CD4-positive, CD25-positive, alpha-beta regulatory T cell (primary cell): ENCODE measurements around the gene PPM1G. TPM values are rescaled to one million over a fixed set of nuclear protein-coding genes. Genes with fewer than 3 reads are reported as not detected.

Source experiments
- ATAC-seq, 2 donors: fragments of 150-1000 bp; cut with Tn5 transposase; one replicate each; pipeline ENCODE4 v1.10.0; 2021; ENCODE audit warnings: low read depth in 2 of 2, moderate number of reproducible peaks in 2 of 2, moderate library complexity in 1 of 2
- DNase-seq, 3 donors: peaks; one replicate each; pipeline versions ENCODE4 v3.0.0 to v3.0.0-alpha.2; 2012 to 2022; ENCODE audit warnings: mixed read lengths in 1 of 3
- H3K27ac ChIP-seq: one replicate; pipeline ENCODE4 v1.7.0; 2013; ENCODE audit warnings: mild to moderate bottlenecking, low read length; ENCODE audit not compliant: insufficient read depth, poor library complexity, severe bottlenecking
- H3K27me3 ChIP-seq: one replicate; pipeline ENCODE4 v1.7.0; 2013; ENCODE audit warnings: low read length; ENCODE audit not compliant: control insufficient read depth, insufficient read depth
- H3K36me3 ChIP-seq: one replicate; pipeline ENCODE4 v1.7.0; 2013; ENCODE audit warnings: mild to moderate bottlenecking, low read length, moderate library complexity; ENCODE audit not compliant: control insufficient read depth, insufficient read depth
- H3K4me1 ChIP-seq: 2 replicates; pipeline ENCODE4 v1.7.0; 2013; ENCODE audit warnings: mild to moderate bottlenecking, low read length; ENCODE audit not compliant: insufficient read depth, control insufficient read depth, poor library complexity, severe bottlenecking
- H3K4me3 ChIP-seq: one replicate; pipeline ENCODE4 v1.7.0; 2013; ENCODE audit warnings: low read depth, mild to moderate bottlenecking, low read length, moderate library complexity
- H3K9me3 ChIP-seq, 2 experiments: 1 replicate in 1 of 2; 2 replicates in 1 of 2; pipeline ENCODE4 v1.7.0; 2013; ENCODE audit warnings: low read length in 2 of 2, mild to moderate bottlenecking in 1 of 2, moderate library complexity in 1 of 2; ENCODE audit not compliant: control insufficient read depth in 2 of 2
- H3K27ac Mint-ChIP-seq, 3 donors: one replicate each; pipeline ENCODE4 v1.8.0; 2020 to 2022; ENCODE audit warnings: mild to moderate bottlenecking in 3 of 3, mixed read lengths in 3 of 3, moderate library complexity in 2 of 3
- H3K27me3 Mint-ChIP-seq: one replicate; pipeline ENCODE4 v1.8.0; 2022; ENCODE audit warnings: mild to moderate bottlenecking, mixed read lengths
- H3K36me3 Mint-ChIP-seq: one replicate; pipeline ENCODE4 v1.8.0; 2020; ENCODE audit warnings: mixed read lengths
- H3K4me1 Mint-ChIP-seq, 4 donors: one replicate each; pipeline ENCODE4 v1.8.0; 2020 to 2022; ENCODE audit warnings: mixed read lengths in 4 of 4, mild to moderate bottlenecking in 1 of 4
- H3K4me3 Mint-ChIP-seq, 4 donors: one replicate each; pipeline ENCODE4 v1.8.0; 2020 to 2022; ENCODE audit warnings: mild to moderate bottlenecking in 4 of 4, mixed read lengths in 4 of 4, moderate library complexity in 3 of 4
- H3K9me3 Mint-ChIP-seq, 7 donors: one replicate each; pipeline ENCODE4 v1.8.0; 2020 to 2022; ENCODE audit warnings: mixed read lengths in 7 of 7, mild to moderate bottlenecking in 3 of 7, moderate library complexity in 2 of 7
- polyA plus RNA-seq, 4 donors: library from polyadenylated mRNA; unstranded; fragments of 300-500 nt; fragmentation: Illumina TruSeq; gene quantifications; one replicate each; pipeline ENCODE4 v1.2.3, GENCODE V29; 2021
- total RNA-seq: library from RNA; stranded (reverse); gene quantifications from one replicate; pipeline ENCODE4 v1.2.3, GENCODE V29; 2022

PPM1G gene
- total and polyA plus RNA-seq, 5 donors from 2014 or later = 73.7 to 144 (median 117) TPM

DNA sequence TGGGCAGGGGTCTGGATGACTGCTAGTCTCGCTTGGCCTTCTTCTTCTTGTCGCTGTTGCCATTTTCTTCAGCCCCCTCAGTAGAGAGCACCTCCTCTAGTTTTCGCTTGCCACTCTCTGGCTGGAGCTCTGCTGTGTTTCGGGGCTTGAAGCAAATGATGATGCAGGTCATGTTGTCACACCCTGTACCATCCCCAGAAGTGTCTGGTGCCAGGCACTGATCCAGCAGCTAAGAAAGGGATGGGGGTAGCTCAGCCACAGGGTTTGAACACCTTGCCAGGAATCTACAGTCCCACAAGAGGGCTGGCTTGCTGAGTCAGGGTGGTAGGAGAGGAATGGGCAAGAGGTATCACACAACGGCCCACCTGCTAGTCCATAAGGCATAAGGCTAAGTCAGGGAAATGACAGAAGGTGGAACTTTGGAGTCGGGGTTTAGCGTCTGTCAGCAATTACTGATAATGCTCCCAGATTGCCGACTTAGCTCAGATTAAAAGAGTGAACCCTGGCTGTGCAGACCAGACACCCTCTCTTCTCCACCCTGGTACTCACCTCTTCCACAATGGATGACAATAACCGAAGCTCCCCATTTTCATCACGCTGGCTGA lies 27.7 kb downstream of the PPM1G start:
- peaks cover 28% of the 10 kb centered on the region for H3K36me3 Mint-ChIP-seq
- H3K27ac Mint-ChIP-seq = peak overlapping the region; percentile 32 to 97 (median 93)
- H3K9me3 ChIP-seq = no peaks in the 10 kb centered on the region
- no peaks in the 10 kb centered on the region for H3K9me3 Mint-ChIP-seq
- peaks cover 21% of the 10 kb centered on the region for H3K4me1 ChIP-seq
- H3K4me3 Mint-ChIP-seq = peak overlapping the region; percentile 84 to 95 (median 86)
- H3K4me3 ChIP-seq = no peak overlapping the region
- H3K27me3 Mint-ChIP-seq = no peaks in the 10 kb centered on the region
- peaks cover 12 to 32% (median 23%) of the 10 kb centered on the region in 4 donors for H3K4me1 Mint-ChIP-seq
- H3K27ac ChIP-seq = peak overlapping the region; percentile 88
- no peak for DNase-seq
- no peak for ATAC-seq
- peaks cover 62% of the 10 kb centered on the region for H3K36me3 ChIP-seq
- no peaks in the 10 kb centered on the region for H3K27me3 ChIP-seq

DNA sequence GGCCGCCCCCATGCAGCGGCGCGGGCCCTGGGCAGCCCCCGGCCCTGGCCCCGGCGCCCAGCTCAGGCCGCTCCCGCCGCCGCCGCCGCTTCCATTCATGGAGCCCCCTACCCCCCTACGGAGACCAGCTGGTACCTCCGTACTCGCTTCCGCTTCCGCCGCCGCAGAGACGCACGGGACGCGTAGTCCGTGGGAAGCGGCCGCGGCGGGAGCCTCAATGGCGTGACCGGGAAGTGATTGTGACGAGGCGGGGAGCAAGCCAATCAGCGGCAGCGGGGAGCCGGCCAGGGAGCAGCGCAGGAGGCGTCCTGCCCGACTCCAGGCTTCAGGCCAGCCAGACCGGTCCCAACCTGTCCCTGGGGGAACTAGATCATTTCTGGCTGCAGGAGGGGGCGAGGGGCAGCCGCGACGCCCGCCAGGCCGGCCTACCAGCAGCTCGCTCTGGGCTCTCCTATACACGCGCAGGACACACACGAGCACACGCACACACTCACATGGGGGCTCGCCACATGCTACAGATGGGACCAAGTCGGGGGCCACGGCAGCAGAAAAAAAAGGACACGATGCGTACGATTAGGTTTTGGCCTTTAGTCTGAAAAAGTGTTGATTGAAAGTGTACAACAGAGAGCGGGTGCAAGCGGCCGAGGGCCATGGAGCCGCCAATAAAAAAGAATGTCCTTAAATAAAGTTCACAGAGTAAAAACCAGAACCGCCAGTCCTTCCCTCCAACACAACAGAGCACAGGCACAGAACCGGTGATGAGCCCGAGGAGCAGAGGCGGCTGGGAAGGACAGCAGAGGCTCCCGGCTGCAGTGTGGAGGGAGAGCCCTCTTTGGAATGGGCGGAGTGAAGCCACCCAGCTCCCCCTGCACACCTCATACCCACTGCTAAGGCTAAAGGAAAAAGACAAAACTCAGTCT lies 28.5 kb downstream of the PPM1G start, which contains the start of gene ZNF513:
TSS of gene ZNF513 (minus strand) at position 109 of the 920 bp plus-strand sequence. CDS start 208 bp downstream, outside the sequence.
- Histone ChIP-seq H3K27ac (peak within 1 kb of the TSS; percentile 88), H3K36me3 (peaks cover 64% of the 10 kb centered on the region), H3K9me3 (no peaks in the 10 kb centered on the region), H3K4me3 (peak within 1 kb of the TSS; percentile 67), H3K27me3 (no peaks in the 10 kb centered on the region), H3K4me1 (peaks cover 21% of the 10 kb centered on the region)
- H3K36me3 Mint-ChIP-seq = peaks cover 34% of the 10 kb centered on the region
- H3K27me3 Mint-ChIP-seq = no peaks in the 10 kb centered on the region
- ATAC-seq = peak; percentile 92 to 95
- DNase-seq = peak; percentile 82 to 94 (median 85)
- no peaks in the 10 kb centered on the region for H3K9me3 Mint-ChIP-seq
- H3K4me3 Mint-ChIP-seq = peak within 1 kb of the TSS; percentile 87 to 95 (median 92)
- H3K27ac Mint-ChIP-seq = peak within 1 kb of the TSS; percentile 90 to 97 (median 93)
- peaks cover 11 to 30% (median 23%) of the 10 kb centered on the region in 4 donors for H3K4me1 Mint-ChIP-seq

DNA sequence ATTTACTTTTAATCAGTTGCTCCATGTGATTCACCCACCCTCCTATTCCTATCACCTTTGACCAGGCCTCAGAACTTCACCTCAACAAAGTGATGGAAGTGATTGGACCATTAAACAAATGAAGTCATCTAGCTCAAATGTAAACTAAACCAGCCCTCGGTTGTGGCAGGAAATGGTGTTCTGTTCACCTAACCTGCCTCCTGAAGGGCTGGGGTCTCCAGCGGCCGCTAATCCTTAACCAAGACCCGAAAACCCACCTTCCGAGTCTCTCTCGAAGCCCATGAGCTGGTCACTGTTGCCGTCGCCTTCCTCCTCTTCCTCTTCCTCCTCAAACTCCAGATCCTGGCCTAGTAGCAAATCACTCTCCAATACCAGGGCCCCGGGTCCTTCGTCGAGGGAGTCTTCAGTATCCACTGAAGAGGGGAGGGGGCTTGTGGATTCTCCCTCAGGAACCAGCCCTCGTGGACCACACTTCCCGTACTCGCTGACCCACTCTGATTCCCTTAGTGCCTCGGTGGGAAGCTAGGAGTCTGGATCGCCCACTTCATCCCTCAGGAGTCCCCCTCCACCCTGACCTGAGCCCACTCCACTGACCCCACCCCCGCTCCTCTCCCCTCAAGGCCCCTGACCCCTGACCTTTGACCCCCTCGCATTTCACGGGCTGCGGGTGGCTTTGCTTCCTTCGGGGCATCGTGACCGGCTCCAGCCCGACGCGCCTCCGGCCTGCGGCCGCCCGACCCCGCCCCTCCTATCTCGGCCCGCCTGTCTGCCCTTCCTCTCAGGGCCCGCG lies 29.4 kb downstream of the PPM1G start:
- Mint-ChIP-seq H3K27ac (peak overlapping the region; percentile 88 to 97 (median 93)), H3K36me3 (peaks cover 27% of the 10 kb centered on the region), H3K9me3 (no peaks in the 10 kb centered on the region), H3K4me1 (peaks cover 7 to 27% (median 22%) of the 10 kb centered on the region in 4 donors), H3K4me3 (peak overlapping the region; percentile 87 to 93 (median 92)), H3K27me3 (no peaks in the 10 kb centered on the region)
- H3K27me3 ChIP-seq = no peaks in the 10 kb centered on the region
- ATAC-seq (no peak), DNase-seq (peak; percentile 27 to 69 (median 49))
- H3K9me3 ChIP-seq = no peaks in the 10 kb centered on the region
- peak overlapping the region; percentile 67 for H3K4me3 ChIP-seq
- peaks cover 64% of the 10 kb centered on the region for H3K36me3 ChIP-seq
- H3K27ac ChIP-seq = peak overlapping the region; percentile 88
- H3K4me1 ChIP-seq = peaks cover 21% of the 10 kb centered on the region

DNA sequence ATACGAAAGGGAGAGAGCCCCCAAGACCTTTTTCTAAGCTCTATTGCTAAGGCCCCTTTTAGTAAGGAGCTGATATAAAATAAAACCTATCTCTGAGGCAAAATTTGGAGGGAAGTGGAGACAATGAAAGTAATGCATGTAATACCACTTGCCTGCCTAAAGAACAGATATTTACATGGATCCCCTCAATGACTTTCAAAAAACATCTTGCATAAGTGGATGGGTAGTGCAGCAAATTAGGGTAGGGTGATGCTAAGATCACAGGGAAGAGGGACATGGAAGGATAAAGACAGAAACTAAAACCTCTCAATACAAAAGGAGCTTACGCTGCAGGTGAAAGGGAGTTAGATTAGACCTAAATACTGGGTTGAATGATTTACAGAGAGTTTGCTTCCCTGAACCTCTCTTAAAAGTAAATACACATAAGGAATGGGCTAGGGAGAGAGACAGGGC lies 30.0 kb downstream of the PPM1G start:
- peaks cover 64% of the 10 kb centered on the region for H3K36me3 ChIP-seq
- H3K9me3 ChIP-seq = no peaks in the 10 kb centered on the region
- DNase-seq (no peak), ATAC-seq (no peak)
- H3K27ac Mint-ChIP-seq = peak overlapping the region; percentile 88 to 97 (median 93)
- no peaks in the 10 kb centered on the region for H3K27me3 ChIP-seq
- H3K27me3 Mint-ChIP-seq = no peaks in the 10 kb centered on the region
- H3K4me1 Mint-ChIP-seq = peaks cover 7 to 32% (median 26%) of the 10 kb centered on the region in 4 donors
- peaks cover 29% of the 10 kb centered on the region for H3K36me3 Mint-ChIP-seq
- no peaks in the 10 kb centered on the region for H3K9me3 Mint-ChIP-seq
- H3K27ac ChIP-seq = peak overlapping the region; percentile 88
- H3K4me3 ChIP-seq = peak overlapping the region; percentile 67
- peak overlapping the region; percentile 87 to 93 (median 92) for H3K4me3 Mint-ChIP-seq
- peaks cover 21% of the 10 kb centered on the region for H3K4me1 ChIP-seq

DNA sequence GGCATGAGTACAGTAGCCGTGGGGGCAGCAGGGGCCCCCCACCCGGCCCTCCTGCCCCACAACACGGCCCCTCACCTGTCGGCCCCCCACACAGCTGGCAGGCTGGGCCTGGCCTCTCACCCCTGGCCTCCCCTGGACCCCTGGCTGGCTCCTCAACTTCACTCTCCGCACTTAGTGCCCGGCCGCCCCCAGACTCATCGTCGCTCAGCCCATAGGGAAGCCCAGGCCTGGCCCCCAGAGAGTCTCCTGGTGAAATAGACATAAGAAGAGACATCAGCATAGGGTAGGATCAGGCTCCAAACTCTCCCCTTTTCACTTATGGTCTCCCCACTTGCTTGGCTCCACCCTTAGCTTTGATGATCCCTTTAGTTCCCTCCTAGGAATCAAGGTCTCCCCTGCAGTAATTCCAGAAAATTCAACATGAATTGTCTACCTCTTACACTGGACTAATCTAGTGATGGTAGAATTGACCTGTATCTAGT lies 30.5 kb downstream of the PPM1G start:
- Histone ChIP-seq H3K9me3 (no peaks in the 10 kb centered on the region), H3K4me1 (peaks cover 21% of the 10 kb centered on the region), H3K36me3 (peaks cover 63% of the 10 kb centered on the region), H3K27me3 (no peaks in the 10 kb centered on the region), H3K4me3 (no peak overlapping the region), H3K27ac (peak overlapping the region; percentile 88)
- ATAC-seq = no peak
- peaks cover 23% of the 10 kb centered on the region for H3K36me3 Mint-ChIP-seq
- H3K4me3 Mint-ChIP-seq = peak overlapping the region; percentile 87 to 93 (median 92)
- DNase-seq = no peak
- H3K9me3 Mint-ChIP-seq = no peaks in the 10 kb centered on the region
- H3K27me3 Mint-ChIP-seq = no peaks in the 10 kb centered on the region
- H3K4me1 Mint-ChIP-seq = peaks cover 7 to 34% (median 26%) of the 10 kb centered on the region in 4 donors
- H3K27ac Mint-ChIP-seq = peak overlapping the region; percentile 56 to 93 (median 88)

DNA sequence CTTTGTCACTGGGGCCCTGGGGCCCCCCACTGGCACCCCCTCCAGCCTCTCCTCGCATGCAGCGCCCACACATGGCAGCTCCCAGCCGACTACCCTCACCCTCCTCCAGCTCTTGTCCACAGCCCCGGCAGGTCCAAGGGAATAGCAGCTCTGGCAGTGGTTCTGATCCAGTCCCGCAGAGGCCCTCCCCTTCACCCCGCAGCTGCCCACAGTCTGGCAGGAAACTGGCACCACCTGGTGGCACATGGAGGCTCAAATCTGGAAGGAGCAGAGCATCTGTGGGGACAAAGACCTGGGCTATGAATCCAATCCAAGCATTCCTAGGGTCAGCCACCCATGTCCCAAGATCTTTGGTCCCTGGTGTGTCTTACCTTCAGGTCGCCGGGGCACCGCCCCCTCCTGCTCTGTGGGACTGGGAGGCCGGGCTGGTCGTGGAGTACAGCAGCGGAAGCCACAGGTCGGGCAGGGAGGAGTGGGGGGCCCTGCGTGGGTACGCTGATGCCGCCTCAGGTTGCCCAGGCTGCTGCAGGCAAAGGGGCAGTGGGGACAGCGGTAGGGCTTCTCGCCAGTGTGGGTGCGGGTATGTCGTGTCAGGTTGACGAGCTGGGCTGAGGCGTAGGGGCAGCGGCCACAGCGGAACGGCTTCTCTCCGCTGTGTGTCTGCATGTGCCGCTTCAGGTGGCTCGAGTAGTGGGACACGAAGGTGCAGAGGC lies 31.1 kb downstream of the PPM1G start:
- Histone ChIP-seq H3K9me3 (no peaks in the 10 kb centered on the region), H3K27me3 (no peaks in the 10 kb centered on the region), H3K27ac (no peak overlapping the region), H3K36me3 (peaks cover 61% of the 10 kb centered on the region), H3K4me1 (peaks cover 21% of the 10 kb centered on the region), H3K4me3 (no peak overlapping the region)
- ATAC-seq (no peak), DNase-seq (no peak)
- H3K4me3 Mint-ChIP-seq = peak overlapping the region in 3 of 4 donors; percentile 24 to 87 (median 61)
- H3K9me3 Mint-ChIP-seq = no peaks in the 10 kb centered on the region
- H3K27me3 Mint-ChIP-seq = no peaks in the 10 kb centered on the region
- H3K4me1 Mint-ChIP-seq = peaks cover 7 to 39% (median 28%) of the 10 kb centered on the region in 4 donors
- H3K36me3 Mint-ChIP-seq = peaks cover 18% of the 10 kb centered on the region
- no peak overlapping the region for H3K27ac Mint-ChIP-seq
